Activated CD8-positive, alpha-beta T cell treated with anti-CD3 and anti-CD28 coated beads for 36 hours (primary cell): ENCODE results near the gene ATG13. TPM values are rescaled to one million over a fixed set of nuclear protein-coding genes. Genes with fewer than 3 reads are reported as not detected.
A peak's percentile ranks its signal among the peaks of the same experiment; 100 is the strongest.
"Not testable (repeated sequence)": the region's sequence is repeated elsewhere in the genome, so short reads cannot be mapped to it uniquely, and the experiment has no call there.

ENCODE experiments used
- ATAC-seq: fragments of 200-7000 bp; cut with Tn5 transposase; one replicate; pipeline ENCODE4 v1.10.0; 2021; ENCODE audit warnings: mild to moderate bottlenecking, moderate library complexity
- CTCF ChIA-PET: fragments of 350-600 bp; sonication (Branson Sonifier 250); formaldehyde crosslinking; loops from one replicate; lab custom pipeline; 2021; ENCODE audit warnings: antibody characterized with exemption; lab: Charles Lee
- POLR2A ChIA-PET: fragments of 350-600 bp; sonication (Branson Sonifier 250); formaldehyde crosslinking; loops from one replicate; lab custom pipeline; 2021; ENCODE audit warnings: antibody characterized with exemption; lab: Charles Lee
- DNase-seq: peaks from one replicate; pipeline ENCODE4 v3.0.0-alpha.2; 2020
- H3K27ac Mint-ChIP-seq: one replicate; pipeline ENCODE4 v1.8.0; 2021; ENCODE audit warnings: mild to moderate bottlenecking, mixed read lengths
- H3K27me3 Mint-ChIP-seq: one replicate; pipeline ENCODE4 v1.8.0; 2021; ENCODE audit warnings: mixed read lengths
- H3K36me3 Mint-ChIP-seq: one replicate; pipeline ENCODE4 v1.8.0; 2021; ENCODE audit warnings: low read depth, mixed read lengths
- H3K4me1 Mint-ChIP-seq: one replicate; pipeline ENCODE4 v1.8.0; 2021; ENCODE audit warnings: low read depth, mixed read lengths
- H3K4me3 Mint-ChIP-seq: one replicate; pipeline ENCODE4 v1.8.0; 2021; ENCODE audit warnings: mild to moderate bottlenecking, moderate library complexity, mixed read lengths
- H3K9me3 Mint-ChIP-seq: one replicate; pipeline ENCODE4 v1.8.0; 2021; ENCODE audit warnings: mixed read lengths
- intact Hi-C: fragments of 100-400 bp; cut with micrococcal nuclease; formaldehyde crosslinking; loops from one replicate; pipeline ENCODE4 v1.10.0; 2022
- total RNA-seq, 2 experiments: library from RNA; stranded (reverse); gene quantifications; one replicate each; pipeline ENCODE4 v1.2.3, GENCODE V29; 2021
- TF ChIP-seq, protein P1 (sequence below): fragments of 200-600 bp; IDR thresholded peaks from one replicate; pipeline ENCODE4 v1.8.0; 2022; ENCODE audit warnings: antibody characterized with exemption, mild to moderate bottlenecking

Gene ATG13
- total RNA-seq, 2 experiments from 2014 or later, result 53.4 to 61.2 TPM

GRCh38 chr11:46711303-46711702 lies 94.0 kb downstream of the ATG13 start:
- no peak for ATAC-seq
- intact Hi-C loops, result no loop called here
- ChIA-PET CTCF (no interaction called here), POLR2A (interaction anchor here (0.9 kb wide), 1 partner anchor 10 kb away, joined by 3 read pairs; the partner anchor contains the start of gene ZNF408)
- H3K4me3 Mint-ChIP-seq, result no peak overlapping the region
- DNase-seq, result no peak
- no peaks in the 10 kb centered on the region for H3K36me3 Mint-ChIP-seq
- H3K27ac Mint-ChIP-seq, result no peak overlapping the region
- no peaks in the 10 kb centered on the region for H3K9me3 Mint-ChIP-seq
- TF ChIP-seq, protein P1, sequence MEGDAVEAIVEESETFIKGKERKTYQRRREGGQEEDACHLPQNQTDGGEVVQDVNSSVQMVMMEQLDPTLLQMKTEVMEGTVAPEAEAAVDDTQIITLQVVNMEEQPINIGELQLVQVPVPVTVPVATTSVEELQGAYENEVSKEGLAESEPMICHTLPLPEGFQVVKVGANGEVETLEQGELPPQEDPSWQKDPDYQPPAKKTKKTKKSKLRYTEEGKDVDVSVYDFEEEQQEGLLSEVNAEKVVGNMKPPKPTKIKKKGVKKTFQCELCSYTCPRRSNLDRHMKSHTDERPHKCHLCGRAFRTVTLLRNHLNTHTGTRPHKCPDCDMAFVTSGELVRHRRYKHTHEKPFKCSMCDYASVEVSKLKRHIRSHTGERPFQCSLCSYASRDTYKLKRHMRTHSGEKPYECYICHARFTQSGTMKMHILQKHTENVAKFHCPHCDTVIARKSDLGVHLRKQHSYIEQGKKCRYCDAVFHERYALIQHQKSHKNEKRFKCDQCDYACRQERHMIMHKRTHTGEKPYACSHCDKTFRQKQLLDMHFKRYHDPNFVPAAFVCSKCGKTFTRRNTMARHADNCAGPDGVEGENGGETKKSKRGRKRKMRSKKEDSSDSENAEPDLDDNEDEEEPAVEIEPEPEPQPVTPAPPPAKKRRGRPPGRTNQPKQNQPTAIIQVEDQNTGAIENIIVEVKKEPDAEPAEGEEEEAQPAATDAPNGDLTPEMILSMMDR, result no peak
- no peaks in the 10 kb centered on the region for H3K27me3 Mint-ChIP-seq
- no peaks in the 10 kb centered on the region for H3K4me1 Mint-ChIP-seq

- ChIA-PET POLR2A (interaction anchor here (2.0 kb wide), 1 partner anchor 12 kb away, joined by 6 read pairs; the partner anchor contains the start of gene ZNF408), CTCF (interaction anchor here (0.8 kb wide), 1 partner anchor 12 kb away, joined by 3 read pairs; the partner anchor contains the start of genes ARHGAP1 and ZNF408)
- peaks cover under 1% of the 10 kb centered on the region for H3K4me1 Mint-ChIP-seq
- no peak for DNase-seq
- H3K27ac Mint-ChIP-seq, result no peak overlapping the region
- no peaks in the 10 kb centered on the region for H3K36me3 Mint-ChIP-seq
- H3K4me3 Mint-ChIP-seq, result no peak overlapping the region
- TF ChIP-seq, protein P1, result no peak
- no peak for ATAC-seq
- intact Hi-C loops, result no loop called here
- no peaks in the 10 kb centered on the region for H3K27me3 Mint-ChIP-seq
- no peaks in the 10 kb centered on the region for H3K9me3 Mint-ChIP-seq
These were observed 95.7 kb downstream of the ATG13 start for GRCh38 chr11:46712874-46713576.

DNA sequence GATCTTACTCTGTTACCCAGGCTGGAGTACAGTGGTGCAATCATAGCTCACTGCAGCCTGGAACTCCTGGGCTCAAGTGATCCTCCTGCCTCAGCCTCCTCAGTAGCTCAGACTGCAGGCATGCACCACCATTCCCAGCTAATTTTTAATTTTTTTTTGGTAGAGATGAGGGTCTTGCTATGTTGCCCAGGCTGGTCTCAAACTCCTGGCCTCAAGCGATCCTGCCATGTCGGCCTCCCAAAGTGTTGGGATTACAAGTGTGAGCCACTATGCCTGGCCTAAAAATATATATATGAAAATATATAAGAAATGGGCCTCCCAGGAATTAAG lies 100.4 kb downstream of the ATG13 start:
- H3K36me3 Mint-ChIP-seq, intact Hi-C loops, ATAC-seq, H3K27ac Mint-ChIP-seq, POLR2A ChIA-PET, H3K9me3 Mint-ChIP-seq, H3K27me3 Mint-ChIP-seq, DNase-seq, H3K4me3 Mint-ChIP-seq, H3K4me1 Mint-ChIP-seq: not testable (repeated sequence)
- CTCF ChIA-PET, result interaction anchor here (1.6 kb wide), 1 partner anchor 17 kb away, joined by 3 read pairs; the partner anchor contains the start of gene ZNF408

DNA sequence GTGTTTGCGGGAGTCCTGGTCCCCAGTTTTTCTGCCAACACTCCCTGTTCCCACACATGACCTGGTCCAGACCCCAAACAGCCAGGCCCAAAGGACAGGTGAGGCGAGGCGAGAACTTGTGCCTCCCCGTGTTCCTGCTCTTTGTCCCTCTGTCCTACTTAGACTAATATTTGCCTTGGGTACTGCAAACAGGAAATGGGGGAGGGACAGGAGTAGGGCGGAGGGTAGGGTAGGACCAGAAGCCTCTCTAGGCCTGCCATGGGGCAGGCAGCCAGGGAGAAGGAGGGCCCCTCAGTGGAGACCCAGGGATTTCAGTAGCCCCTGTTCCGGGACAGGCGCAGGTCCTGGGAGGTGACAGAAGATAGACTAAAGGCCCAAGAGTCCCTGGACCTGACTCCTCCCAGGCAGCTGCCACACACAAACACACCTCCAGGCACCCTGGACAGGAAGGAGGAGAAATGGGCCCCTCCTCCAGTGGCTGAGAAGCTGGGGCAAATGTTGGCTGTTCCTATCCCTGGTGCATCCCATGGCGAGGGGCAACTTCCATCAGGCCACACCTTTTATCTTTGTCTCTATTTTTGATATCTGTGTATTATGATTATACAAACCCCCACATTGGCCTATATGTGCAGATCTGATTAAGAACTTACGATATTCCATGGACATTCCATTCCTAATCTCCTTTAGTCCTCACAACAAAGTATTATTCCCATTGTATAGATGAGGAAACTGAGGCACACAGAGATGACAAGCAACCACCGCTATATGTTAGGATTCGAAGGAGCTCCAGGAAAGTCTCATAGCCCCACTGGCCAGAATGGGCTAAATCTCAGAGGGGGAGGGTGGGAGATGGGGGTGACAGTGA lies 101.0 kb downstream of the ATG13 start:
- CTCF ChIA-PET, result interaction anchor here (1.6 kb wide), 1 partner anchor 17 kb away, joined by 3 read pairs; the partner anchor contains the start of gene ZNF408
- TF ChIP-seq, protein P1, result no peak
- Mint-ChIP-seq H3K36me3 (no peaks in the 10 kb centered on the region), H3K27ac (no peak overlapping the region), H3K27me3 (no peaks in the 10 kb centered on the region), H3K4me1 (peaks cover 6% of the 10 kb centered on the region), H3K9me3 (no peaks in the 10 kb centered on the region), H3K4me3 (no peak overlapping the region)
- intact Hi-C loops, result no loop called here
- ATAC-seq, result peak; percentile 39
- no peak for DNase-seq
- POLR2A ChIA-PET, result interaction anchor here (1.0 kb wide), 1 partner anchor 13 kb away, joined by 3 read pairs; no protein-coding TSS in a partner anchor

DNA sequence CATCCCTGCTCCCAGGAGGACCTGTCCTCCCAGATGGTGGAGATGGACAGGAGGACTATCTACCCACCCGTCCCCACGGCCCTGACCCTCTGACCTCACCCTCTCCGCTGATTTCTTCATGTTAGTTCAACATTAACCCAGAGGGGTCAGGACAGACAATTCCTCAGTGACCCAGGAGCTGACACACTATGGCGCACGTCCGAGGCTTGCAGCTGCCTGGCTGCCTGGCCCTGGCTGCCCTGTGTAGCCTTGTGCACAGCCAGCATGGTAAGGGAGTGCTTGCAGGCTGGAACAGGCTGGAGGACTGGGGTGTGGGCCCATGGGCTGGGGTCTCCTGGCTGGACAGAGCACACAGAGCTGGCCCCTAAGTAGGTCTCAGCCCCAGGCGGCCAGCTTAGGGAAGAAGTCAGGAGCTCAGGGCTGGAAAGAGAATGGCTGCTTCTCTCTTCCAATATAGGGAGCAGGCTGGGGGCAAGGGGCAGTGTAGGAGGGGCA lies 101.7 kb downstream of the ATG13 start, which contains the start of gene F2:
F2 (plus strand) TSS at position 166 of the 495 bp plus-strand sequence; CDS start at position 189, 23 bp downstream.
- Mint-ChIP-seq H3K27ac (no peak within 1 kb of the TSS), H3K36me3 (no peaks in the 10 kb centered on the region), H3K27me3 (no peaks in the 10 kb centered on the region), H3K4me3 (no peak within 1 kb of the TSS), H3K4me1 (peaks cover 6% of the 10 kb centered on the region), H3K9me3 (no peaks in the 10 kb centered on the region)
- POLR2A ChIA-PET, result interaction anchor here (1.0 kb wide), 1 partner anchor 14 kb away, joined by 3 read pairs; no protein-coding TSS in a partner anchor
- DNase-seq, result no peak
- CTCF ChIA-PET, result no interaction called here
- intact Hi-C loops, result no loop called here
- ATAC-seq, result no peak
- TF ChIP-seq, protein P1, result no peak
